GM18520 (cell line): ENCODE data around the gene ABAT.
"Not testable (repeated sequence)": the region's sequence is repeated elsewhere in the genome, so short reads cannot be mapped to it uniquely, and the experiment has no call there.

Experiments used
- ATAC-seq: cut with Tn5 transposase; IDR thresholded peaks from one replicate; pipeline ENCODE4 v1.9.1; 2021; ENCODE audit not compliant: unreplicated experiment

The ABAT gene

GRCh38 chr16:8648877-8649276 is 25.5 kb upstream of the ABAT start:
- ATAC-seq = no peak

GRCh38 chr16:8649829-8650554 is 24.4 kb upstream of the ABAT start:
- no peak for ATAC-seq

GRCh38 chr16:8651958-8652357 is 22.5 kb upstream of the ABAT start:
- ATAC-seq = not testable (repeated sequence)

GRCh38 chr16:8655184-8655717 is 19.2 kb upstream of the ABAT start:
- ATAC-seq = peak; percentile 37

GRCh38 chr16:8656376-8656775 is 18.0 kb upstream of the ABAT start:
- ATAC-seq = no peak

GRCh38 chr16:8660841-8661301 is 13.5 kb upstream of the ABAT start:
- no peak for ATAC-seq

GRCh38 chr16:8661703-8662102 is 12.7 kb upstream of the ABAT start:
- ATAC-seq = no peak

- ATAC-seq = no peak
These were observed 11.0 kb upstream of the ABAT start for GRCh38 chr16:8663192-8664089.

GRCh38 chr16:8665529-8665928 is 8.9 kb upstream of the ABAT start:
- no peak for ATAC-seq

GRCh38 chr16:8667492-8667891 is 6.9 kb upstream of the ABAT start:
- ATAC-seq = no peak

- no peak for ATAC-seq
These were observed 6.3 kb upstream of the ABAT start for GRCh38 chr16:8668113-8668512.

- ATAC-seq = no peak
These were observed 4.9 kb upstream of the ABAT start for GRCh38 chr16:8669481-8669880.

- no peak for ATAC-seq
These were observed 4.3 kb upstream of the ABAT start for GRCh38 chr16:8670014-8670560.

GRCh38 chr16:8673611-8674412 is 605 bp upstream of the ABAT start:
- peak; percentile 5 for ATAC-seq

- ATAC-seq = no peak
These were observed 1.1 kb downstream of the ABAT start for GRCh38 chr16:8675183-8676159.

GRCh38 chr16:8676160-8676547 is 1.7 kb downstream of the ABAT start:
- no peak for ATAC-seq

GRCh38 chr16:8676737-8677375 is 2.4 kb downstream of the ABAT start:
- no peak for ATAC-seq

GRCh38 chr16:8677481-8677880 is 3.1 kb downstream of the ABAT start:
- no peak for ATAC-seq
